Adipose tissue (tissue), 3 donors: Measurements from ENCODE around the gene CD27. TPM values are rescaled to one million over a fixed set of nuclear protein-coding genes. Genes with fewer than 3 reads are reported as not detected.

Experiments
- H3K27ac ChIP-seq: one replicate; pipeline ENCODE4 v1.5.1; 2013; ENCODE audit warnings: low read depth, low read length
- WGBS, 3 donors: extraction: QIAGEN DNeasy Blood & Tissue Kit; methylation state at CpG; one replicate each; pipeline ENCODE4 v1.1.7; 2013; 5-methylcytosine and 5-hydroxymethylcytosine counted together
- polyA plus RNA-seq, 3 donors: library from polyadenylated mRNA; stranded (reverse); fragments of 200-250 nt; gene quantifications; one replicate each; pipeline ENCODE4 v1.2.3, GENCODE V29; 2013
- donor health status: healthy with polysubstance abuse.
- donor health status: Bipolar disorder and iron deficiency.
- donor health status: healthy.

CD27 gene
- polyA plus RNA-seq, 3 donors, result 0.82 to 1.1 TPM; not detected in 1

DNA sequence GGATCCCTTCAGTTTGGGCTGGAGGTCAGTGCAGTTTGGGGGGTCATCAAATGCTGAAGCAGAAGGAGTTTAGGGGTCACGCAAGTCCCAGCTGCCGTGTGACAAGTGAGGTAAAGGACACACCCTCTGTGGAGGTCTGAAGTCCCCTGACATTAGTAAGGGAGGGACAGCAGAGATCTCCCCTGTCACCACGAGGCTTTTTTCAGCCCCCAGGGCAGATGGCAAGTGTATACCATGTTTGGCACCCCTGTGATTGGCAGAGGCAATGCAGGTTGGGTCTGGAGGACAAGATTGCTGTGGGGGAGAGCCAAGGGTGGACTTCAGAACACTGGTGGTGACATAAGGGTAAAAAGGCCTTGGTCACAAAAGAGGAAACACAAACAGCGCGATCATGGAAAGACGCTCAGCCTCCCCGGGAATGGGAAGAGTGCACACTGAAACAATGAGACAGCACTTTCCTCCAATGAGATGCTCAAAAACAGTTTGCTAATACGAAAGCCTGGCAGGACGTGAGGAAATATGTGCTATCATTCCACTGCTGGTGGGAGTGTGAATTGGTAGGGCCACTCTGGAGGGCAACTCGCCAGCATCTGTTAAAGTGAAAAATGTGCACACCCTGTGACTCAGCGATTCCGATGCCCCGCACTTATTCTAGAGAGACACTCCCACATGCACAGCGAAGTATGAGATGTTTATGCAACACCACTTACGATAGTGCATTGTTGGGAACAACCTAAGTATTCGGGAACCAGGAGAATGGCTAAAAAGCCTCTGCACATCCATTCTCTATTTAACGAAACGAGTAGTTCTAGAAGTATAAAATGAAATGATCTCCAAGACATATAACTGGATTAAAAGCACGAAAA is 14.4 kb upstream of the CD27 start:
- 17 to 45% (median 18%) methylated on average over 19 of the region's 19 CpGs for WGBS, 3 donors
- H3K27ac ChIP-seq, result no peak overlapping the region

DNA sequence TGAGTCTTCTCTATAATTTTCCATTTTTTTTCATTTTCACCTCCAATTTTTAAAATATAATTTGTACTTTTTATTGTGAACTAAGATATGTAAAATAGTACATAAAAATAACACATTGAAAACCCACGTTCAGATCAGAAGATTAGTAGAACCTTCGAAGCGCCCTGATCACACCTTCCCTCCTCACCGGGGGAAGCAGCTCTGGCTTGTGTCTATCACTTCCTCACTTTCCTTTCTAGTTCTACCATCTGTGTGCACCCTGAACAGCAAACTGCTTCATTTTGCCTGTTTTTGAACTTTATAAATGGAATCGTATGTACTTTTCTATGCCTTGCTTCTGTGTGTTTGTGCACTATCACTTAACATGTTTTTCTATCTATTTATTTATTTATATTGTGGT is 11.8 kb upstream of the CD27 start:
- WGBS, 3 donors, result 77 to 86% (median 78%) methylated on average over 5 of the region's 5 CpGs
- no peak overlapping the region for H3K27ac ChIP-seq

DNA sequence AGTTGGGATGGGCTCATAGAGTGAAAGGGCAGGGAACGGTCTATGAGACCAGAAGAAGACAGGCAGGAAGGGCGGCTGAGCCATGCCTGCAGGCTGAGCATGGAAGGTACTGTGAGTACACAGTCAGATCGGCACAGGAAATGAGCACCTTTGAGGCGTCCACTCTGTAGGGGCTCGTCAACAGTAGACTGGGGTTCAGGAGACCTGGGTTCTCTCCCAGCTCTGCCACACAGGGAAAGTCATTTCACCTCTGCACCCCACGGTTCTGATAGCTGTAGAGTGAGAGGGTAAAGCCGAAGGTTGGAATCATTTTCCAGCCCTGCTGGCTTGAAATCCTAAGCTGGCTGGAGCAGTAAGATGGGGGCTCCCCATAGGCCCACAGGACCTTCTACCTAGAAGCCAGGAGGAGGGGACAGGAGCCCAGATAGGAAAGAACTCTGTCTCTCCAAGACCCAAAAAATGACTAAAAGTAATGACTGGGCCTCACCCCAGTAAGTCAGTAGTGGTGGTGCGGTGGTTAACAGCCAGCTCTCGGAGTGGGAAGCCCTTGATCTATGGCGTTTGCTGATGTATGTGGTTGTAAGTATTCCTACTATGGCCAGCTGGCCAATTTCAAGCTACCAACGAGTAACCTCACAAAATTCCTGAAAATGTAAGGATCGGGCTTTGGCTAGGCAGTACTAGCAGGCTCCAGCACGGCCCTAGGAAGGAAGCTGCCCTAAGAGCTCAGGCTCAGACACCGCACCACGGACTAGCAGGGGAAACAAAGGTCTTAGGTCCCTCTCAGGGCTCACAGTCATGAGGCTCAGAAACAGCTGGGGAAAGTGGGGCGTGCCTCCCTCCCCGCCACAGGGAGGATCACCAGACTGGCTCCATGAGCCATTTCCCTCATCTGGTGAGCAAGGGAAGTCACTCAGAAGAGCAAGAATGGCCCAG is 10.3 kb upstream of the CD27 start:
- no peak overlapping the region for H3K27ac ChIP-seq
- WGBS, 3 donors, result 76 to 87% (median 85%) methylated on average over 17 of the region's 17 CpGs

DNA sequence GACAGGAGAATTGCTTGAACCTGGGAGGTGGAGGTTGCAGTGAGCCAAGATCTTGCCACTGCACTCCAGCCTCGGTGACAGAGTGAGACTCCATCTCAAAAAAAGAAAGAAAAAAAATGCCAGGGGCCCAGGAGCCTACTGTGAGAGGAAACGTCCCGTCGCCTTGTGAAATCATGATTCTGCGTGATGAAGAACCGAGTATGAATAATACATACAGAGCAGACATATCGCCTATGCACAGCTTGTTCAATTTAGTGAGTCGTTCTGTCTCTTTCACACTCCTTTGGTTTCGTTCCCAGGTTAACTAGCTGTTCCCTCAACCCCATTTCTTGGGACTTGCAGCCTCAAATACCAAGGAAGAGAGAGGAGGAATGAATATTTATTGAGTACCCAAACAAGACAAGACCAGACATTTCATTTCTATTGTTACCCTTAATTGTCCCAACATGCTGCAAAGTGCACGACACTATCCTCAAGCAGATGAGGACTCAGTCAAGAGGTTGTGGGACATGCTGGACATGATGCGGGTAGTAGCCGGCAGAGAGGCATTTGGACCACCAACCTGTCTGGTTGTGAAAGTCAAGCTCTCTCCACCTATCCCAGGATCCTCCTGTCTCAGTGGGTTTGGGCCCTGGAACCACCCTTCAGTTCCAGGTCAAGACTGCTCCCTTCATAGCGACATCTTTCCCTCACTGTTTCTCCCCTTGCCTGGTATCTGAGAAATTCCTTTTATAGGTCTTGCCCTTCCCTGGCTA is 8.6 kb upstream of the CD27 start:
- WGBS, 3 donors, result 81 to 85% (median 84%) methylated on average over 13 of the region's 13 CpGs
- no peak overlapping the region for H3K27ac ChIP-seq

DNA sequence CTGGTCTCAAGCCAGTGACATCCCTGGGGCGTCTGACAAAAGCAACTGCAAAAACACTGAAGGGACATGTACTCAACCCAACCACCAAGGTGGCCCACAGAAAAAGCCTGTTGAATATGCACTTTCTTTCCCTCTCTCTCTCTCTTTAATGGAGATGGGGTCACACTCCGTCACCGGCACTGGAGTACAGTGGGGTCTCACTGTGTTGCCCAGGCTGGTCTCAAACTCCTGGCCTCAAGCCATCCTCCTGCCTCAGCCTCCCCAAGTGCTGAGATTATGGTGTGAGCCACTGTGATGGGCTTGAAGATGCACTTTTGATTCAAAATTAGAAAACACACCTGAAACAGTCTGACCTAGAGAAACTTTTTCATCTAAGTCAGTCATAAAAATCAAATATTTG is 7.2 kb upstream of the CD27 start:
- WGBS, 3 donors, result 84 to 90% (median 86%) methylated on average over 3 of the region's 3 CpGs

DNA sequence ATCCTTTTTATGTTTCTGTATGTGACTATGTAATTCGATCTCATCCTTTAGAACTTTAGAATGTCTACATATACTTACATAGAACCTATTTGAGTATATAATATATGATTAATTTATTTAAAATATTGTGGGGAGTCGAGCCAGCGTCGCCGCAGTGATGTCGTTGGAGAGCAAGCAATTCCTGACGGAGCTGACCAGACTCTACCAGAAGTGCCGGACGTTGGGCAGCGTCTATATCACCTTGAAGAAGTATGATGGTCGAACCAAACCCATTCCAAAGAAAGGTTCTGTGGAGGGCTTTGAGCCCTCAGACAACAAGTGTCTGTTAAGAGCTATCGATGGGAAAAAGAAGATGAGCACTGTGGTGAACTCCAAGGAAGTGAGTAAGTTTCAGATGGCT is 6.4 kb upstream of the CD27 start:
- no peak overlapping the region for H3K27ac ChIP-seq
- 86 to 92% (median 88%) methylated on average over 12 of the region's 12 CpGs for WGBS, 3 donors

More for the DNA sequence above, 7.2 kb upstream of the CD27 start:
- no peak overlapping the region for H3K27ac ChIP-seq

DNA sequence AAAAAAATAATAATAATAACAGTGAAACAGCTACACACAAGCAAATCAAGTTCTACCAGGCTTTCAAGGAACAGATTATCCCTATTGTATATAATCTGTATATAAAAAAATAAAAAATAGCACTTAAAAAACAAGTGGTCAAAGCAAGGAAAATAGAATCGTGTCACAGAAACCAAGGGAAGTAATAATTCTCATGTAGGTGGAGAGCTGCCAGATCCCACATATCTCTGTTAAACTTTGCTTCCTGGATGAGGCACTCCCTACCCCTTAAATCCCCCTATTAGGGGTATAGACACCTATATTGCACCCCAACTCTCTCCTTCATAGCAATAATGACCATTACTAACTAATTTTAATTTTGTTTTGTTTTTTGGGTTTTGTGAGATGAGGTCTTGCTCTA is 4.4 kb upstream of the CD27 start:
- no peak overlapping the region for H3K27ac ChIP-seq
- 15 to 48% (median 18%) methylated on average over 1 of the region's 1 CpG for WGBS, 3 donors

DNA sequence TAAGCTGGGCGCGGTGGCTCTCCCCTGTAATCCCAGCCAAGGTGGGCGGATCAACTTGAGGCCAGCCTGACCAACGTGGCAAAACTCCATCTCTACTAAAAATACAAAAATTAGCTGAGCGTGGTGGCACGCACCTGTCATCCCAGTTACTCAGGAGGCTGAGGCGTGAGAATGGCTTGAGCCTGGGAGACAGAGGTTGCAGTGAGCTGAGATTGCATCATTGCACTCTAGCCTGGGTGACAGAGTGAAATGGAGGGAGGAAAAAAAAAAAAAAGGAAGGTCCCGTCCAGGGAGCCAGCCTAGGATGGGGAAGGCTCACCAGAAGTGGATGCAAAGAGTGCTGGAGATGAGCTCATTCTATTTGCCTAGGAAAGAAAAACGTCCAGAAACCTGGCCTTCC is 1.9 kb upstream of the CD27 start:
- WGBS, 3 donors, result 75 to 83% (median 80%) methylated on average over 9 of the region's 9 CpGs

DNA sequence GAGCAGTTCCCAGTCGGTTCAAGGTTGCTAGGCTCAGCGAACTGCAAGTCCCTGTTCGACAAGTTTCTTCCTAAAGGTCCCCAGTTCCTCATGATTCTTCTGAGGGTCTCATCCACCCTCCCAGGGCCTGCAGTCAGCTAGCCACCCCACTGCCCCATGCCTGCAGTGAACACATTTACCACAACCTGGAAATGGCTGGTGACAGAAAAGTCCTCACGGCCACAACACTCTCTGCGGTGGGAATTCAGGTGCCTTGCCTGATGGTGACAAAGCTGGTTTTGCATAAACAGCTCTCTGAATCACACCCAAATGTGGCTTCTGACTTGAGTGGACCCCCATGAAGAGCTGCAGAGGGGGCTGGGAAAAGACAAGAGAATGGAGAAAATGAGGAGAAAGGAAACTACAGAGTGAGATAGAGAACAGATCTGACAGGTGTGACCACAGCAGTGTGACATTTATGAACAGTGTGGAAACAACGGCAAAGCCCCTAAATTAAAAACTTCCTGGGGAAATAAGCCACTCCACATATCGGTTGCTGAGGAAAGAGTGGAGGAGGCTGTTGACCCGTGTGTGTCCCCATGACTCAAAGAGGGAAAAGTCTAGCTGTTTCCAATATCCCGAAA is 1.3 kb upstream of the CD27 start:
- 50 to 60% (median 53%) methylated on average over 9 of the region's 9 CpGs for WGBS, 3 donors
- H3K27ac ChIP-seq, result no peak overlapping the region

More for the DNA sequence above, 1.9 kb upstream of the CD27 start:
- no peak overlapping the region for H3K27ac ChIP-seq

DNA sequence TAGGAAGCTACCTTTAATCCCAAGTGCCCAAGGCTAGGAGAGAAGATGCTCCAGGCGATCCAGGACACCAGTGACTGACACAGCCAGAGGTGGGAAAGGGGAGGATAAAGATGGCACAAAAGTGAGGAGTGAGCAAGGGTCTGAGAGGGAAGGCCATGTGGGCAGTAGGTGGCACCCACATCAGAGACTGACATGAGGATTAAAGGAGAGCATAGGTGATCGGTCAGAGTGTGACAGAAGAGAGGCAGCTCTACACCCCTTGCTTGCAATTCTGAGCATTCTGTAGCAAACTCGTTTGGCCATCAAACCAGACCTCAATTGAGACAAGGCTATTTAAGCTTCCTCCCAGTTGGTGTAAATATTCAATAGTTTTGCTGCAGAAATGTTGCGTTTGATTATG is 724 bp upstream of the CD27 start:
- H3K27ac ChIP-seq, result no peak overlapping the region

DNA sequence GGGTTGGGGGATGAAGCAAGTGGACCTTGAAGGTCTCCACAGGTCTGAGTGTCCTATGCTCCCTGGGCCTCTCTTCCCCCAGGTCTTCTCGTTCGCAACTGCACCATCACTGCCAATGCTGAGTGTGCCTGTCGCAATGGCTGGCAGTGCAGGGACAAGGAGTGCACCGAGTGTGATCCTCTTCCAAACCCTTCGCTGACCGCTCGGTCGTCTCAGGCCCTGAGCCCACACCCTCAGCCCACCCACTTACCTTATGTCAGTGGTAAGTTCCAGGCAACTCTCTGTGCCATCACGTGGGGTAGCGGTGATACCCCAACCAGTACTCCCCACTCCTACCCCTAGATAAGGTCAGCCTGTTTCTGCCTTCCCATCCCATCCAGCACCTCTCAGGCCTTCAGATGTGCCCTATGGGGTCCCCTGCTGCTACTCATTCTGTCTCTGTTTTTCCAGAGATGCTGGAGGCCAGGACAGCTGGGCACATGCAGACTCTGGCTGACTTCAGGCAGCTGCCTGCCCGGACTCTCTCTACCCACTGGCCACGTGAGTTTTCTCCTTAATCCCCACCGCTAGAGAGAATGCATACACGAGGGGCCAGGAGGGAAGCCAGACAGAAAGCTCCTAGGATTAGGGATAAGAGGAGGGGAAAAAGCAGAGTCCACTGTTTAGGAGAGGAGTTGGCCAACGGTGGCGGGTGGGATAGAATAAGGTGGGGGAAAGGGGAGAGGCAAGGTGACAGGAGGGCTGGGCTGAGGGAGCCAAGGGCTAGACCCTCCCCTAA is 5.5 kb downstream of the CD27 start:
- WGBS, 3 donors, result 73 to 81% (median 75%) methylated on average over 16 of the region's 16 CpGs
- no peak overlapping the region for H3K27ac ChIP-seq

More for the DNA sequence above, 724 bp upstream of the CD27 start:
- 73 to 83% (median 83%) methylated on average over 4 of the region's 4 CpGs for WGBS, 3 donors

DNA sequence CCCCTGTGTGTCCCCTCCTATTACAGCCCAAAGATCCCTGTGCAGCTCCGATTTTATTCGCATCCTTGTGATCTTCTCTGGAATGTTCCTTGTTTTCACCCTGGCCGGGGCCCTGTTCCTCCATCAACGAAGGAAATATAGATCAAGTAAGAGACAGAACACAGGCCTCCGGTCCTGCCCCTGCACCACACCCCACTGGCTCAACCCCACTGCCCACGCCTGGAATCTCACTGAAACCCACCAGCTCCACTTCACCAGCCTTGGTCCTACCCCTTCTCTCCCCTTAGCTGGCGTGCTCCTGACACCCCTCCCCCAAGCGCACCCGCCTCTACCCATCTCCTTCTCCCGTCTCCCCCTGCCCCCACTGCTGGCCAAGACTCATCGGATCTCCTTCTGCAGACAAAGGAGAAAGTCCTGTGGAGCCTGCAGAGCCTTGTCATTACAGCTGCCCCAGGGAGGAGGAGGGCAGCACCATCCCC is 6.2 kb downstream of the CD27 start:
- 5 to 12% (median 10%) methylated on average over 11 of the region's 11 CpGs for WGBS, 3 donors
- H3K27ac ChIP-seq, result no peak overlapping the region

DNA sequence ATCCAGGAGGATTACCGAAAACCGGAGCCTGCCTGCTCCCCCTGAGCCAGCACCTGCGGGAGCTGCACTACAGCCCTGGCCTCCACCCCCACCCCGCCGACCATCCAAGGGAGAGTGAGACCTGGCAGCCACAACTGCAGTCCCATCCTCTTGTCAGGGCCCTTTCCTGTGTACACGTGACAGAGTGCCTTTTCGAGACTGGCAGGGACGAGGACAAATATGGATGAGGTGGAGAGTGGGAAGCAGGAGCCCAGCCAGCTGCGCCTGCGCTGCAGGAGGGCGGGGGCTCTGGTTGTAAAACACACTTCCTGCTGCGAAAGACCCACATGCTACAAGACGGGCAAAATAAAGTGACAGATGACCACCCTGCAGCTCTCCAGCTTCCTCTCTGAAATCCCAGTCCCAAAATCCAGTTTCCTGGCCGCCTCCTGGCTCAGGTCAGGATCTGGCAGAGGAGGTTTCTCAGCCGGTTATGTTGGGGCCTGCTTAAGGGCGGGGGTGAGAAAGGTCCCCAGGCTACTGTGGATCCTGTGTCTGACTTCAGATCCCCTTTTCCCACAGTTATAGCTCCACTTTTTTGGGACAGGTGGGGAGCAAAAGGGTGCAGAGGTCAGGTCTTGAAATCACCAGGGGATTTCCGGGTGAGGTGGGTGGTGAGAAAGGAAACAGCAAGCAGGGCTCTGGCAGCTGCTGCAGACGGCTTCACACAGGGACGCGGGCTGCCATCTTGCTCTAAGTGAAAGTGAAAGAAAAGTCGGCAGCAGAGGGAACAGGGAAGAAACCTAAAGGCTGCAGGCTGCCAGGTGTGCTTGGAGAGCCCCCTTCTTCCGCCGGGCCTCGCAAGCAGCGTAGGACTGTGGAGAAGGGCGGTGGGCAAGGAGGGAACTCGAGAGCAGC is 6.8 kb downstream of the CD27 start, which contains the start of gene TAPBPL:
Gene TAPBPL (plus strand): TSS at position 695 of the 897 bp plus-strand sequence. CDS start 207 bp downstream, outside the sequence.
- 0 to 1% (median 0%) methylated on average over 27 of the region's 27 CpGs for WGBS, 3 donors
- H3K27ac ChIP-seq, result peak within 1 kb of the TSS; percentile 53

DNA sequence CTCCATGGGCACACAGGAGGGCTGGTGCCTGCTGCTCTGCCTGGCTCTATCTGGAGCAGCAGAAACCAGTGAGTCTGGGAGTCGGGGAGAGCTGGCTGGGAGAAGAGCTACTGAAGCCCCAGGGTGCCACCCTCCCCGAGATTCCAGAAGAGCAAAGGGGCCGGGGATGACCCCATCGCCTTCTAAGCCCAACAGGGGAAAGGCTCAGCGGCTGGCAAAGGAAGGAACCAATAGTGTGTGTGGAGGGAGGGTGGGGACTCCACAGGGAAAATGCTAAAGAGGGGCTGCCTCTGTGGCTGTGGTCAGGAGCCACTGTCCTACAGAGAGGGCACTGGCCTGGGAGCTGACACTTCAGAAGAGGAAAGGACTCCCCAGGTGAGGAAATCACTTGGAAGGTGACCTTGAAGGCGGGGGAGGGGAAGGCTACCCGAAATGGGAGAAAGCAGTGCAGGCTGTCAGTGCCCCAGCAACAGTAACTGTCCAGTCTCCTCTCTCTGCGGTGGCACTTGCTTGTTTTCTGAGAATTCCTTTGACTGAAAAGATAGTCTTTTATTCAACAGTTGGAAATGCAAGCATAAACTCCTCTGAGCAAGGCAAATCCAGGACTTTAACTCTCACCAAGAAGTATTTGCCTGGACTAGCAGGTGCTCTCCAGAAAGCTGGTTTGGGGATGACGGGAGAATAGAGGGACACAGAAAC is 7.6 kb downstream of the CD27 start:
- 2 to 6% (median 2%) methylated on average over 9 of the region's 9 CpGs for whole genome bisulfite sequencing, 3 donors

DNA sequence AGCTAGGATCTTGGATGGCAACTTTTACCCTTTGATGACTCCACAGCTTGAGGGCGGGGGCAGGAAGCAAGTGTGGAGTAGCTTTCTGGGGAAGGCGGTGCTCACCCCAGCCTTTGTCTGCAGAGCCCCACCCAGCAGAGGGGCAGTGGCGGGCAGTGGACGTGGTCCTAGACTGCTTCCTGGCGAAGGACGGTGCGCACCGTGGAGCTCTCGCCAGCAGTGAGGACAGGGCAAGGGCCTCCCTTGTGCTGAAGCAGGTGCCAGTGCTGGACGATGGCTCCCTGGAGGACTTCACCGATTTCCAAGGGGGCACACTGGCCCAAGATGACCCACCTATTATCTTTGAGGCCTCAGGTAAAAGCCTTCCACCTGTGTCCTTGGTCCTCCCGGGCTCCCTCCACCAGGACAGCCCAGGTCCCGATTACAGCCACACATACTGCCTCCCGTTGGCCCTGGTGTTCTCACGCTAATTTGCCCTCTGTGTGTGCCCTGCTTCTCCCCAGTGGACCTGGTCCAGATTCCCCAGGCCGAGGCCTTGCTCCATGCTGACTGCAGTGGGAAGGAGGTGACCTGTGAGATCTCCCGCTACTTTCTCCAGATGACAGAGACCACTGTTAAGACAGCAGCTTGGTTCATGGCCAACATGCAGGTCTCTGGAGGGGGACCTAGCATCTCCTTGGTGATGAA is 8.3 kb downstream of the CD27 start:
- 49 to 66% (median 53%) methylated on average over 16 to 17 of the region's 17 CpGs for WGBS, 3 donors
- no peak overlapping the region for H3K27ac ChIP-seq

More for the DNA sequence above, 7.6 kb downstream of the CD27 start:
- peak overlapping the region; percentile 53 for H3K27ac ChIP-seq
